GM12878 (cell line): ENCODE data around the gene GARIN5A. TPM values are rescaled to one million over a fixed set of nuclear protein-coding genes. Genes with fewer than 3 reads are reported as not detected.

Source experiments
- BMI1 ChIP-seq: fragments of 450-650 bp; IDR thresholded peaks from 2 replicates; pipeline ENCODE4 v1.6.1; 2016; ENCODE audit warnings: mild to moderate bottlenecking, moderate library complexity, borderline replicate concordance
- CHD2 ChIP-seq: IDR thresholded peaks from 2 replicates; pipeline ENCODE4 v1.6.1; 2011; ENCODE audit warnings: low read depth, low read length, improper control_type of control experiment, borderline replicate concordance
- DPF2 ChIP-seq: fragments of 450-650 bp; IDR thresholded peaks from 2 replicates; pipeline ENCODE4 v1.6.1; 2017; ENCODE audit warnings: mild to moderate bottlenecking
- ESRRA ChIP-seq: IDR thresholded peaks from 2 replicates; pipeline ENCODE4 v1.6.1; 2012; ENCODE audit warnings: mild to moderate bottlenecking, low read length, improper control_type of control experiment
- GATAD2B ChIP-seq: fragments of 450-650 bp; conservative IDR thresholded peaks from 2 replicates; pipeline ENCODE4 v1.6.1; 2017; ENCODE audit warnings: low read depth, mild to moderate bottlenecking, moderate library complexity
- KAT2A ChIP-seq: conservative IDR thresholded peaks from 2 replicates; pipeline ENCODE4 v1.6.1; 2011; ENCODE audit warnings: low read depth, low read length; ENCODE audit not compliant: control insufficient read depth
- MYC ChIP-seq: IDR thresholded peaks from 2 replicates; pipeline ENCODE4 v1.6.1; 2011; ENCODE audit warnings: mild to moderate bottlenecking, low read length, moderate library complexity, inconsistent platforms; ENCODE audit not compliant: insufficient read depth, insufficient replicate concordance, insufficient read length, severe bottlenecking
- PAX8 ChIP-seq: fragments of 450-650 bp; IDR thresholded peaks from 2 replicates; pipeline ENCODE4 v1.6.1; 2017; ENCODE audit warnings: mild to moderate bottlenecking, moderate library complexity
- POLR2A ChIP-seq: IDR thresholded peaks from 2 replicates; pipeline ENCODE4 v1.6.1; 2011; ENCODE audit warnings: low read depth, mild to moderate bottlenecking, low read length
- POLR2AphosphoS5 ChIP-seq: IDR thresholded peaks from 2 replicates; pipeline ENCODE4 v1.6.1; 2011; ENCODE audit warnings: mild to moderate bottlenecking, low read length, inconsistent platforms
- RBBP5 ChIP-seq: fragments of 200-600 bp; sonication (generic); conservative IDR thresholded peaks from 2 replicates; pipeline ENCODE4 v1.6.1; 2016
- SMC3 ChIP-seq: IDR thresholded peaks from 2 replicates; pipeline ENCODE4 v1.6.1; 2011; ENCODE audit warnings: low read length, improper control_type of control experiment, borderline replicate concordance
- SP1 ChIP-seq: IDR thresholded peaks from one replicate; pipeline ENCODE4 v1.6.1; 2011; ENCODE audit warnings: low read depth, low read length
- SRF ChIP-seq, 2 experiments: IDR thresholded peaks; 2 replicates each; pipeline ENCODE4 v1.6.1; 2011; ENCODE audit warnings: low read depth in 2 of 2, low read length in 2 of 2, mild to moderate bottlenecking in 1 of 2, moderate library complexity in 1 of 2
- STAT1 ChIP-seq: fragments of 450-650 bp; conservative IDR thresholded peaks from 2 replicates; pipeline ENCODE4 v1.6.1; 2014; ENCODE audit warnings: antibody characterized with exemption, mild to moderate bottlenecking
- SUPT20H ChIP-seq: IDR thresholded peaks from 2 replicates; pipeline ENCODE4 v1.6.1; 2011; ENCODE audit warnings: low read depth, mild to moderate bottlenecking, low read length, moderate library complexity, borderline replicate concordance; ENCODE audit not compliant: control insufficient read depth
- TCF7 ChIP-seq: IDR thresholded peaks from 2 replicates; pipeline ENCODE4 v1.6.1; 2014; ENCODE audit warnings: antibody characterized with exemption, borderline replicate concordance
- polyA plus RNA-seq, 11 experiments: library from polyadenylated mRNA; depleted of rRNA in 4 of 11; unstranded in 6 of 11; stranded (reverse) in 5 of 11; fragments of >200 nt; fragmentation: Nextera tagmentation in 4 of 11; fragmentation: Illumina TruSeq in 1 of 11; extraction: Ambion mirVana in 4 of 11; extraction: Trizol in 1 of 11; gene quantifications; 1 replicate in 1 of 11; 2 replicates in 10 of 11; pipeline versions ENCODE4 v1.2.1 to v1.2.3, GENCODE V29; 2011 to 2016; ENCODE audit warnings: inconsistent platforms in 2 of 11, missing spikeins in 2 of 11, low read depth in 1 of 11
- total RNA-seq, 4 experiments: library from RNA; depleted of rRNA in 3 of 4; stranded (reverse); fragments of >200 nt in 3 of 4; fragmentation: Illumina TruSeq in 1 of 4; extraction: Trizol in 1 of 4; gene quantifications; 2 replicates each; pipeline versions ENCODE4 v1.2.1 to v1.2.3, GENCODE V29; 2013 to 2021
- TF ChIP-seq, protein P1 (sequence below): fragments of 450-650 bp; IDR thresholded peaks from 2 replicates; pipeline ENCODE4 v1.6.1; 2017; ENCODE audit warnings: mild to moderate bottlenecking
- TF ChIP-seq, protein P2 (sequence below): fragments of 450-650 bp; formaldehyde crosslinking; IDR thresholded peaks from 2 replicates; pipeline ENCODE4 v1.4.0; 2022; ENCODE audit warnings: mild to moderate bottlenecking, moderate library complexity
- TF ChIP-seq, protein P3 (sequence below): IDR thresholded peaks from 2 replicates; pipeline ENCODE4 v1.6.1; 2011; ENCODE audit warnings: borderline replicate concordance, low read depth, mild to moderate bottlenecking, moderate library complexity, mixed read lengths, low read length; ENCODE audit not compliant: insufficient read depth; ENCODE audit errors: extremely low read length
- TF ChIP-seq, protein P4 (sequence below): fragments of 450-650 bp; IDR thresholded peaks from 2 replicates; pipeline ENCODE4 v1.6.1; 2017; ENCODE audit warnings: mild to moderate bottlenecking, moderate library complexity

GARIN5A gene
- total and polyA plus RNA-seq, 10 of the 15 experiments (the other 5 are each of a cell fraction or from before 2014, with no cell fraction given) = 0.18 to 1.2 (median 0.24) TPM; not detected in 6

DNA sequence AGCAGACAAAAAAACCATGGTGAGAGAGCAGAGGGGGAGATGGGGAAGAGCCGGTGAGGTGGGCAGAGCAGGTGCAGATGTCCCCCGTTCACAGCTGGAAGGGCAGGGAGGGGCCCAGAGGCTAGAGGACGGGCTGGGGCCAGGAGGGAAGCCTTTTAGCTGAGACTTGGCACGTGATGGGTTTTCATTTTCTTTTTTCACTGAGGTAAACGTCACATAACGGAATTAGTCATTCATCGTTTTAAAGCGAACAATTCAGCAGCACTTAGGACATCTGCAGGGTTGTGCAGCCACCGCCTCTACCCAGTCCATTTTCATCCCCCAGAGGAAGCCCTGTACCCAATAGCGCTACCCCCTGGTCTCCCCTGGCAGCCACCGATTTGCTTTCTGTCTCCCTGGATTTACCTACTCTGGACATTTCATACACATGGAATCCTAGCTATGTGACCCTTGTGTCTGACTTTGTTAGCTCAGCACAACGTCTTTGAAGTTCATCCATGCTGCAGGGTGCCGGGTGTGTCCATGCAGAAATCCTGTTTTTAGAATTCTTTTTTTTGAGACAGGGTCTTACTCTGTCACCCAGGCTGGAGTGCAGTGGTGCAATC is 16.4 kb downstream of the GARIN5A start (continued):
- TF ChIP-seq, protein P1, sequence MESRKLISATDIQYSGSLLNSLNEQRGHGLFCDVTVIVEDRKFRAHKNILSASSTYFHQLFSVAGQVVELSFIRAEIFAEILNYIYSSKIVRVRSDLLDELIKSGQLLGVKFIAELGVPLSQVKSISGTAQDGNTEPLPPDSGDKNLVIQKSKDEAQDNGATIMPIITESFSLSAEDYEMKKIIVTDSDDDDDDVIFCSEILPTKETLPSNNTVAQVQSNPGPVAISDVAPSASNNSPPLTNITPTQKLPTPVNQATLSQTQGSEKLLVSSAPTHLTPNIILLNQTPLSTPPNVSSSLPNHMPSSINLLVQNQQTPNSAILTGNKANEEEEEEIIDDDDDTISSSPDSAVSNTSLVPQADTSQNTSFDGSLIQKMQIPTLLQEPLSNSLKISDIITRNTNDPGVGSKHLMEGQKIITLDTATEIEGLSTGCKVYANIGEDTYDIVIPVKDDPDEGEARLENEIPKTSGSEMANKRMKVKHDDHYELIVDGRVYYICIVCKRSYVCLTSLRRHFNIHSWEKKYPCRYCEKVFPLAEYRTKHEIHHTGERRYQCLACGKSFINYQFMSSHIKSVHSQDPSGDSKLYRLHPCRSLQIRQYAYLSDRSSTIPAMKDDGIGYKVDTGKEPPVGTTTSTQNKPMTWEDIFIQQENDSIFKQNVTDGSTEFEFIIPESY = no peak
- TF ChIP-seq PAX8 = no peak
- TF ChIP-seq BMI1 = no peak
- no peak for TF ChIP-seq SP1
- no peak for TF ChIP-seq TCF7
- TF ChIP-seq STAT1 = no peak
- TF ChIP-seq RBBP5 = no peak
- TF ChIP-seq GATAD2B = no peak
- no peak for TF ChIP-seq POLR2AphosphoS5
- peak; percentile 39; the same call in 1 of the 2 replicates for TF ChIP-seq SMC3
- peak; percentile 28; the same call in 1 of the 2 replicates for TF ChIP-seq POLR2A
- TF ChIP-seq, protein P2, sequence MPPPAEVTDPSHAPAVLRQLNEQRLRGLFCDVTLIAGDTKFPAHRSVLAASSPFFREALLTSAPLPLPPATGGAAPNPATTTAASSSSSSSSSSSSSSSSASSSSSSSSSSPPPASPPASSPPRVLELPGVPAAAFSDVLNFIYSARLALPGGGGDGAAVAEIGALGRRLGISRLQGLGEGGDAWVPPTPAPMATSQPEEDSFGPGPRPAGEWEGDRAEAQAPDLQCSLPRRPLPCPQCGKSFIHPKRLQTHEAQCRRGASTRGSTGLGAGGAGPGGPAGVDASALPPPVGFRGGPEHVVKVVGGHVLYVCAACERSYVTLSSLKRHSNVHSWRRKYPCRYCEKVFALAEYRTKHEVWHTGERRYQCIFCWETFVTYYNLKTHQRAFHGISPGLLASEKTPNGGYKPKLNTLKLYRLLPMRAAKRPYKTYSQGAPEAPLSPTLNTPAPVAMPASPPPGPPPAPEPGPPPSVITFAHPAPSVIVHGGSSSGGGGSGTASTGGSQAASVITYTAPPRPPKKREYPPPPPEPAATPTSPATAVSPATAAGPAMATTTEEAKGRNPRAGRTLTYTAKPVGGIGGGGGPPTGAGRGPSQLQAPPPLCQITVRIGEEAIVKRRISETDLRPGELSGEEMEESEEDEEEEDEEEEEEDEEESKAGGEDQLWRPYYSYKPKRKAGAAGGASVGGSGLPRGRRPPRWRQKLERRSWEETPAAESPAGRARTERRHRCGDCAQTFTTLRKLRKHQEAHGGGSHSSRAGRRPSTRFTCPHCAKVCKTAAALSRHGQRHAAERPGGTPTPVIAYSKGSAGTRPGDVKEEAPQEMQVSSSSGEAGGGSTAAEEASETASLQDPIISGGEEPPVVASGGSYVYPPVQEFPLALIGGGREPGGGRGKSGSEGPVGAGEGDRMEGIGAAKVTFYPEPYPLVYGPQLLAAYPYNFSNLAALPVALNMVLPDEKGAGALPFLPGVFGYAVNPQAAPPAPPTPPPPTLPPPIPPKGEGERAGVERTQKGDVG (CRISPR knock-in tag) = no peak
- TF ChIP-seq SRF (IDR thresholded peaks at IDR 0.05; ENCODE audit: low read depth in 2 of 2, low read length in 2 of 2) = 0 out of 4 replicates have a peak, but pooled peaks of 1 of the 2 experiments have one; percentile 11
- TF ChIP-seq, protein P3, sequence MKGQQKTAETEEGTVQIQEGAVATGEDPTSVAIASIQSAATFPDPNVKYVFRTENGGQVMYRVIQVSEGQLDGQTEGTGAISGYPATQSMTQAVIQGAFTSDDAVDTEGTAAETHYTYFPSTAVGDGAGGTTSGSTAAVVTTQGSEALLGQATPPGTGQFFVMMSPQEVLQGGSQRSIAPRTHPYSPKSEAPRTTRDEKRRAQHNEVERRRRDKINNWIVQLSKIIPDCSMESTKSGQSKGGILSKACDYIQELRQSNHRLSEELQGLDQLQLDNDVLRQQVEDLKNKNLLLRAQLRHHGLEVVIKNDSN = peak; percentile 71
- no peak for TF ChIP-seq ESRRA
- no peak for TF ChIP-seq SUPT20H
- TF ChIP-seq KAT2A = no peak
- TF ChIP-seq CHD2 = no peak
- TF ChIP-seq MYC = no peak
- TF ChIP-seq, protein P4, sequence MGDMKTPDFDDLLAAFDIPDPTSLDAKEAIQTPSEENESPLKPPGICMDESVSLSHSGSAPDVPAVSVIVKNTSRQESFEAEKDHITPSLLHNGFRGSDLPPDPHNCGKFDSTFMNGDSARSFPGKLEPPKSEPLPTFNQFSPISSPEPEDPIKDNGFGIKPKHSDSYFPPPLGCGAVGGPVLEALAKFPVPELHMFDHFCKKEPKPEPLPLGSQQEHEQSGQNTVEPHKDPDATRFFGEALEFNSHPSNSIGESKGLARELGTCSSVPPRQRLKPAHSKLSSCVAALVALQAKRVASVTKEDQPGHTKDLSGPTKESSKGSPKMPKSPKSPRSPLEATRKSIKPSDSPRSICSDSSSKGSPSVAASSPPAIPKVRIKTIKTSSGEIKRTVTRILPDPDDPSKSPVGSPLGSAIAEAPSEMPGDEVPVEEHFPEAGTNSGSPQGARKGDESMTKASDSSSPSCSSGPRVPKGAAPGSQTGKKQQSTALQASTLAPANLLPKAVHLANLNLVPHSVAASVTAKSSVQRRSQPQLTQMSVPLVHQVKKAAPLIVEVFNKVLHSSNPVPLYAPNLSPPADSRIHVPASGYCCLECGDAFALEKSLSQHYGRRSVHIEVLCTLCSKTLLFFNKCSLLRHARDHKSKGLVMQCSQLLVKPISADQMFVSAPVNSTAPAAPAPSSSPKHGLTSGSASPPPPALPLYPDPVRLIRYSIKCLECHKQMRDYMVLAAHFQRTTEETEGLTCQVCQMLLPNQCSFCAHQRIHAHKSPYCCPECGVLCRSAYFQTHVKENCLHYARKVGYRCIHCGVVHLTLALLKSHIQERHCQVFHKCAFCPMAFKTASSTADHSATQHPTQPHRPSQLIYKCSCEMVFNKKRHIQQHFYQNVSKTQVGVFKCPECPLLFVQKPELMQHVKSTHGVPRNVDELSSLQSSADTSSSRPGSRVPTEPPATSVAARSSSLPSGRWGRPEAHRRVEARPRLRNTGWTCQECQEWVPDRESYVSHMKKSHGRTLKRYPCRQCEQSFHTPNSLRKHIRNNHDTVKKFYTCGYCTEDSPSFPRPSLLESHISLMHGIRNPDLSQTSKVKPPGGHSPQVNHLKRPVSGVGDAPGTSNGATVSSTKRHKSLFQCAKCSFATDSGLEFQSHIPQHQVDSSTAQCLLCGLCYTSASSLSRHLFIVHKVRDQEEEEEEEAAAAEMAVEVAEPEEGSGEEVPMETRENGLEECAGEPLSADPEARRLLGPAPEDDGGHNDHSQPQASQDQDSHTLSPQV = no peak
- TF ChIP-seq DPF2 = peak; percentile 1; the same call in 1 of the 2 replicates
